Keratinocyte (primary cell): ENCODE data around the gene ERICH4. TPM values are rescaled to one million over a fixed set of nuclear protein-coding genes. Genes with fewer than 3 reads are reported as not detected.

Experiments used
- DNase-seq: peaks from one replicate; pipeline ENCODE4 v3.0.0-alpha.2; 2011; ENCODE audit warnings: low read depth, missing footprints, low spot score
- FAIRE-seq: peaks from 2 replicates; lab custom pipeline; 2011; peaks lifted over from hg19 to GRCh38; lab: Jason Lieb, UNC
- H2AFZ ChIP-seq: 2 replicates; pipeline ENCODE4 v1.6.0; 2012; ENCODE audit warnings: low read length, control low read depth, inconsistent platforms; ENCODE audit not compliant: control insufficient read depth
- H3K27ac ChIP-seq: 2 replicates; pipeline ENCODE4 v1.5.1; 2011; ENCODE audit warnings: low read length; ENCODE audit not compliant: control insufficient read depth, insufficient read depth
- H3K27me3 ChIP-seq: 3 replicates; pipeline ENCODE4 v1.6.0; 2011; ENCODE audit warnings: low read length; ENCODE audit not compliant: control insufficient read depth, insufficient read depth; ENCODE audit errors: extremely low read depth
- H3K36me3 ChIP-seq, 2 experiments: 2 replicates in 1 of 2; 3 replicates in 1 of 2; pipeline ENCODE4 v1.5.1; 2011; ENCODE audit warnings: low read length in 2 of 2, mild to moderate bottlenecking in 1 of 2; ENCODE audit not compliant: control insufficient read depth in 2 of 2, insufficient read depth in 2 of 2; ENCODE audit errors: extremely low read depth in 1 of 2
- H3K4me1 ChIP-seq: 3 replicates; pipeline ENCODE4 v1.5.1; 2011; ENCODE audit warnings: low read length; ENCODE audit not compliant: control insufficient read depth, insufficient read depth; ENCODE audit errors: extremely low read depth
- H3K4me2 ChIP-seq: 3 replicates; pipeline ENCODE4 v1.6.0; 2011; ENCODE audit warnings: low read depth, low read length; ENCODE audit not compliant: control insufficient read depth, insufficient read depth; ENCODE audit errors: extremely low read depth
- H3K4me3 ChIP-seq, 3 experiments: fragments of 200-600 bp in 1 of 3; sonication (generic) in 1 of 3; 2 replicates in 2 of 3; 3 replicates in 1 of 3; pipeline ENCODE4 v1.5.1; 2011 to 2016; ENCODE audit warnings: low read length in 3 of 3, mild to moderate bottlenecking in 3 of 3, control low read depth in 2 of 3, inconsistent platforms in 1 of 3, low read depth in 1 of 3, mixed read lengths in 1 of 3, mixed run types in 1 of 3, moderate library complexity in 1 of 3; ENCODE audit not compliant: control insufficient read depth in 2 of 3, insufficient read depth in 2 of 3; ENCODE audit errors: extremely low read depth in 1 of 3
- H3K79me2 ChIP-seq: 2 replicates; pipeline ENCODE4 v1.6.0; 2012; ENCODE audit warnings: low read length; ENCODE audit not compliant: control insufficient read depth, insufficient read depth
- H3K9ac ChIP-seq: 3 replicates; pipeline ENCODE4 v1.6.0; 2011; ENCODE audit warnings: low read length; ENCODE audit not compliant: control insufficient read depth, insufficient read depth; ENCODE audit errors: extremely low read depth
- H3K9me1 ChIP-seq: 3 replicates; pipeline ENCODE4 v1.6.0; 2011; ENCODE audit warnings: low read length; ENCODE audit not compliant: control insufficient read depth, insufficient read depth; ENCODE audit errors: extremely low read depth
- H3K9me3 ChIP-seq: 2 replicates; pipeline ENCODE4 v1.5.1; 2012; ENCODE audit warnings: low read depth, low read length; ENCODE audit not compliant: control insufficient read depth
- H4K20me1 ChIP-seq: 3 replicates; pipeline ENCODE4 v1.6.0; 2011; ENCODE audit warnings: low read length; ENCODE audit not compliant: control insufficient read depth, insufficient read depth; ENCODE audit errors: extremely low read depth
- CTCF ChIP-seq, 3 experiments: IDR thresholded peaks in 1 of 3; conservative IDR thresholded peaks in 1 of 3; optimal IDR thresholded peaks in 1 of 3; 2 replicates in 2 of 3; 3 replicates in 1 of 3; pipeline versions ENCODE3 to v1.5.1; 2011; ENCODE audit warnings: low read length in 3 of 3, mild to moderate bottlenecking in 3 of 3, moderate library complexity in 2 of 3, control low read depth in 1 of 3, inconsistent platforms in 1 of 3; ENCODE audit not compliant: insufficient read depth in 2 of 3; ENCODE audit errors: extremely low read depth in 1 of 3
- EZH2 ChIP-seq: IDR thresholded peaks from one replicate; pipeline ENCODE4 v1.6.1; 2012; ENCODE audit warnings: inconsistent platforms, mild to moderate bottlenecking, low read length, moderate library complexity
- dilution Hi-C: fragments of 300-500 bp; cut with MboI; formaldehyde crosslinking; loops from one replicate; pipeline ENCODE4 v1.7.0; 2020; ENCODE audit warnings: low sequenced_read_pairs; ENCODE audit not compliant: extremely low pct_ligation_motif_present
- polyA plus RNA-seq, 5 experiments: library from polyadenylated mRNA; depleted of rRNA in 3 of 5; stranded (reverse) in 3 of 5; stranded (forward) in 1 of 5; unstranded in 1 of 5; fragments of >200 nt; gene quantifications; 1 replicate in 1 of 5; 2 replicates in 3 of 5; 3 replicates in 1 of 5; pipeline versions ENCODE4 v1.2.1 to v1.2.3, GENCODE V29; 2011 to 2012; ENCODE audit warnings: missing spikeins in 2 of 5, low read depth in 1 of 5, low replicate concordance in 1 of 5

Gene ERICH4
- polyA plus RNA-seq, 1 donor (not counting 4 experiments of a cell fraction or from before 2014, with no cell fraction given): not detected

- FAIRE-seq (peak; percentile 13), DNase-seq (no peak)
- TF ChIP-seq EZH2: no peak
- peak in 2 of 3 experiments; percentile 22 to 30 for TF ChIP-seq CTCF (optimal IDR thresholded peaks at IDR 0.05 in 1 of 3, IDR thresholded peaks at IDR 0.05 in 1 of 3, conservative IDR thresholded peaks at IDR 0.05 in 1 of 3; ENCODE audit: extremely low read depth in 1 of 3, insufficient read depth in 2 of 3, low read length in 3 of 3)
- dilution Hi-C loops: no loop called here
- Histone ChIP-seq H3K79me2 (peaks cover 1% of the 10 kb centered on the region), H3K4me1 (peaks cover 17% of the 10 kb centered on the region), H3K9me1 (no peaks in the 10 kb centered on the region), H3K36me3 (peaks cover 14 to 18% of the 10 kb centered on the region in 2 experiments), H3K27me3 (no peaks in the 10 kb centered on the region), H3K9ac (peak overlapping the region; percentile 72), H3K9me3 (no peaks in the 10 kb centered on the region), H2AFZ (peak overlapping the region; percentile 67), H4K20me1 (no peaks in the 10 kb centered on the region), H3K27ac (peak overlapping the region; percentile 60), H3K4me3 (peak overlapping the region; percentile 44 to 81 (median 55)), H3K4me2 (peak overlapping the region; percentile 75)
These were observed 15.1 kb upstream of the ERICH4 start for GRCh38 chr19:41427647-41428480.

- no peaks in the 10 kb centered on the region for H3K9me3 ChIP-seq
- H3K27me3 ChIP-seq: no peaks in the 10 kb centered on the region
- dilution Hi-C loops: no loop called here
- peak overlapping the region; percentile 75 for H3K4me2 ChIP-seq
- H3K79me2 ChIP-seq: peaks cover 1% of the 10 kb centered on the region
- peak overlapping the region; percentile 44 to 81 (median 55) for H3K4me3 ChIP-seq
- no peaks in the 10 kb centered on the region for H3K9me1 ChIP-seq
- no peaks in the 10 kb centered on the region for H4K20me1 ChIP-seq
- no peak overlapping the region for H3K27ac ChIP-seq
- peaks cover 17 to 22% of the 10 kb centered on the region in 2 experiments for H3K36me3 ChIP-seq
- DNase-seq (no peak), FAIRE-seq (peak; percentile 23)
- TF ChIP-seq EZH2 (no peak), CTCF (optimal IDR thresholded peaks at IDR 0.05 in 1 of 3, IDR thresholded peaks at IDR 0.05 in 1 of 3, conservative IDR thresholded peaks at IDR 0.05 in 1 of 3; ENCODE audit: extremely low read depth in 1 of 3, insufficient read depth in 2 of 3, low read length in 3 of 3) (no peak)
- H3K9ac ChIP-seq: peak overlapping the region; percentile 72
- H2AFZ ChIP-seq: no peak overlapping the region
- H3K4me1 ChIP-seq: peaks cover 17% of the 10 kb centered on the region
These were observed 14.5 kb upstream of the ERICH4 start for GRCh38 chr19:41428481-41428859.
